Measurements from ENCODE around the gene ZBTB42. TPM values are rescaled to one million over a fixed set of nuclear protein-coding genes. Genes with fewer than 3 reads are reported as not detected.

Gene ZBTB42
- total RNA-seq, 1 experiment from 2014 or later: 16.5 TPM

GRCh38 chr14:104765517-104765916, 35.4 kb upstream of the ZBTB42 start:
- no peaks in the 10 kb centered on the region for H3K27me3 ChIP-seq (ENCODE audit: control insufficient read depth, insufficient read depth, low read length)
- H3K9me3 ChIP-seq (ENCODE audit: control insufficient read depth, insufficient read depth, low read depth, low read length): no peaks in the 10 kb centered on the region
- in situ Hi-C loops (cut with HindIII; ENCODE audit: low pct_unique_long_range_greater_than_20kb, low sequenced_read_pairs): no loop called here
- H3K4me1 ChIP-seq (ENCODE audit: control insufficient read depth, insufficient read depth, low read length): peaks cover 17% of the 10 kb centered on the region
- H3K36me3 ChIP-seq (ENCODE audit: control insufficient read depth, insufficient read depth, low read length): no peaks in the 10 kb centered on the region
- intact Hi-C loops (cut with micrococcal nuclease; ENCODE audit: unreplicated experiment): loop anchor here (5.0 kb wide), 1 partner anchor 62 kb away; no protein-coding TSS in a partner anchor
- DNase-seq (ENCODE audit: low read depth, low spot score) (no peak), ATAC-seq (no peak)
- H3K4me3 ChIP-seq (ENCODE audit: low read depth in 2 of 2, low read length in 2 of 2): no peak overlapping the region
- no TSS peak for BruUV-seq (replicated peaks)
- no peak overlapping the region for H3K27ac ChIP-seq (ENCODE audit: low read length)
- TF ChIP-seq SIN3A (IDR thresholded peaks at IDR 0.05; ENCODE audit: borderline replicate concordance, insufficient read depth, low read depth, low read length) (no peak), TCF7L2 (IDR thresholded peaks at IDR 0.05; ENCODE audit: low read depth, low read length) (no peak), REST (IDR thresholded peaks at IDR 0.05; ENCODE audit: insufficient read depth in 1 of 2, low read depth in 2 of 2, low read length in 1 of 2) (no peak), CTCF (IDR thresholded peaks at IDR 0.05) (no peak), POLR2AphosphoS5 (IDR thresholded peaks at IDR 0.05; ENCODE audit: low read depth, low read length) (no peak)
- POLR2A ChIA-PET: interaction anchor here (0.6 to 0.7 kb wide), 2 partner anchors 130 to 269 kb away, joined by 3 read pairs; no protein-coding TSS in a partner anchor
- CTCF ChIA-PET: no interaction called here

GRCh38 chr14:104766256-104766862, 34.5 kb upstream of the ZBTB42 start:
- H3K4me3 ChIP-seq (ENCODE audit: low read depth in 2 of 2, low read length in 2 of 2): no peak overlapping the region
- peaks cover 18% of the 10 kb centered on the region for H3K4me1 ChIP-seq (ENCODE audit: control insufficient read depth, insufficient read depth, low read length)
- POLR2A ChIA-PET: interaction anchor here (0.7 kb wide), 1 partner anchor 129 kb away, joined by 3 read pairs; no protein-coding TSS in a partner anchor
- no peak overlapping the region for H3K27ac ChIP-seq (ENCODE audit: low read length)
- H3K27me3 ChIP-seq (ENCODE audit: control insufficient read depth, insufficient read depth, low read length): no peaks in the 10 kb centered on the region
- no peak for ATAC-seq
- CTCF ChIA-PET: no interaction called here
- no peaks in the 10 kb centered on the region for H3K9me3 ChIP-seq (ENCODE audit: control insufficient read depth, insufficient read depth, low read depth, low read length)
- no TSS peak for BruUV-seq (replicated peaks)
- in situ Hi-C loops (cut with HindIII; ENCODE audit: low pct_unique_long_range_greater_than_20kb, low sequenced_read_pairs): no loop called here
- no peaks in the 10 kb centered on the region; the same call in 1 of the 2 replicates for H3K36me3 ChIP-seq (ENCODE audit: control insufficient read depth, insufficient read depth, low read length)
- no peak for DNase-seq (ENCODE audit: low read depth, low spot score)
- TF ChIP-seq TCF7L2 (IDR thresholded peaks at IDR 0.05; ENCODE audit: low read depth, low read length) (no peak), CTCF (IDR thresholded peaks at IDR 0.05) (no peak), REST (IDR thresholded peaks at IDR 0.05; ENCODE audit: insufficient read depth in 1 of 2, low read depth in 2 of 2, low read length in 1 of 2) (no peak), POLR2AphosphoS5 (IDR thresholded peaks at IDR 0.05; ENCODE audit: low read depth, low read length) (no peak), SIN3A (IDR thresholded peaks at IDR 0.05; ENCODE audit: borderline replicate concordance, insufficient read depth, low read depth, low read length) (no peak)
- intact Hi-C loops (cut with micrococcal nuclease; ENCODE audit: unreplicated experiment): loop anchor here (5.0 kb wide), 1 partner anchor 61 kb away; no protein-coding TSS in a partner anchor
